Measurements from ENCODE around the gene KCNMB4.

DNA sequence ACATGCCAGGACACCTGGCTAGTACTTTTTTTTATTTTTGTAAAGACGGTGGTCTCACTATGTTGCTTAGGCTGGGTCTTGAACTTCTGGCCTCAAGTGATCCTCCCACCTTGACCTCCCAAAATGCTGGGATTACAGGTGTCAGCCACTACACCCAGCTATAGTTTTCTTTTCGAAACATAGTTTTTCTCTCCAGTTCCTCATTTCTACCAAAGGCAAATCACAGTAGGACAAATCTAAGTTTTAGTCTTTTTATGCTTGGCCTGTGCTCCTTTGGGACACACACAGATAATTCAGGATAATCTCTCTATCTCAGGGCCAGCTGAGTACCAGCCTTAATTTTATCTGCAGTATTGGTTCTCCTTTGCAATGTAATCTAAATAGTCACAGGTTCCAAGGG, 100.7 kb downstream of the KCNMB4 start:
- TF ChIP-seq, protein P1, sequence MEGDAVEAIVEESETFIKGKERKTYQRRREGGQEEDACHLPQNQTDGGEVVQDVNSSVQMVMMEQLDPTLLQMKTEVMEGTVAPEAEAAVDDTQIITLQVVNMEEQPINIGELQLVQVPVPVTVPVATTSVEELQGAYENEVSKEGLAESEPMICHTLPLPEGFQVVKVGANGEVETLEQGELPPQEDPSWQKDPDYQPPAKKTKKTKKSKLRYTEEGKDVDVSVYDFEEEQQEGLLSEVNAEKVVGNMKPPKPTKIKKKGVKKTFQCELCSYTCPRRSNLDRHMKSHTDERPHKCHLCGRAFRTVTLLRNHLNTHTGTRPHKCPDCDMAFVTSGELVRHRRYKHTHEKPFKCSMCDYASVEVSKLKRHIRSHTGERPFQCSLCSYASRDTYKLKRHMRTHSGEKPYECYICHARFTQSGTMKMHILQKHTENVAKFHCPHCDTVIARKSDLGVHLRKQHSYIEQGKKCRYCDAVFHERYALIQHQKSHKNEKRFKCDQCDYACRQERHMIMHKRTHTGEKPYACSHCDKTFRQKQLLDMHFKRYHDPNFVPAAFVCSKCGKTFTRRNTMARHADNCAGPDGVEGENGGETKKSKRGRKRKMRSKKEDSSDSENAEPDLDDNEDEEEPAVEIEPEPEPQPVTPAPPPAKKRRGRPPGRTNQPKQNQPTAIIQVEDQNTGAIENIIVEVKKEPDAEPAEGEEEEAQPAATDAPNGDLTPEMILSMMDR (IDR thresholded peaks at IDR 0.05) = no peak
- no peak for TF ChIP-seq POLR2A (IDR thresholded peaks at IDR 0.05)
